CD14-positive monocyte (primary cell): ENCODE results near the gene AEBP2. TPM values are rescaled to one million over a fixed set of nuclear protein-coding genes. Genes with fewer than 3 reads are reported as not detected.

ENCODE experiments used
- DNase-seq, 3 donors: peaks; one replicate each; pipeline ENCODE4 v3.0.0-alpha.2; 2011 to 2022
- H2AFZ ChIP-seq: 2 replicates; pipeline ENCODE4 v1.6.0; 2012; ENCODE audit warnings: mild to moderate bottlenecking, low read depth, low read length, inconsistent platforms; ENCODE audit not compliant: insufficient read depth, poor library complexity, severe bottlenecking
- H3K27ac ChIP-seq, 2 donors: 1 replicate in 1 of 2; 2 replicates in 1 of 2; pipeline ENCODE4 v1.5.1; 2012 to 2013; ENCODE audit warnings: low read length in 2 of 2, control low read depth in 1 of 2, inconsistent platforms in 1 of 2, low read depth in 1 of 2, mild to moderate bottlenecking in 1 of 2
- H3K27me3 ChIP-seq, 2 donors: one replicate each; pipeline versions ENCODE4 v1.6.0 to v1.6.1; 2011 to 2013; ENCODE audit warnings: low read length in 2 of 2; ENCODE audit not compliant: control insufficient read depth in 2 of 2, insufficient read depth in 2 of 2
- H3K36me3 ChIP-seq, 2 donors: replicated peaks in 1 of 2; 1 replicate in 1 of 2; 2 replicates in 1 of 2; pipeline versions ENCODE4 v1.5.1 to v1.6.1; 2012 to 2013; ENCODE audit warnings: low read length in 2 of 2, control low read depth in 1 of 2, inconsistent platforms in 1 of 2, mild to moderate bottlenecking in 1 of 2; ENCODE audit not compliant: insufficient read depth in 2 of 2, control insufficient read depth in 1 of 2
- H3K4me1 ChIP-seq, 2 donors: 1 replicate in 1 of 2; 2 replicates in 1 of 2; pipeline versions ENCODE4 v1.5.1 to v1.6.1; 2012 to 2013; ENCODE audit warnings: low read length in 2 of 2, control low read depth in 1 of 2, inconsistent platforms in 1 of 2, mild to moderate bottlenecking in 1 of 2, moderate library complexity in 1 of 2; ENCODE audit not compliant: insufficient read depth in 2 of 2, control insufficient read depth in 1 of 2
- H3K4me2 ChIP-seq: replicated peaks from 2 replicates; pipeline ENCODE3; 2012; ENCODE audit warnings: low read length, moderate library complexity, mild to moderate bottlenecking; ENCODE audit not compliant: poor library complexity, severe bottlenecking; ENCODE audit errors: extremely low read depth
- H3K4me3 ChIP-seq, 3 experiments: fragments of 200-600 bp in 1 of 3; sonication (generic) in 1 of 3; replicated peaks in 1 of 3; 1 replicate in 2 of 3; 2 replicates in 1 of 3; pipeline ENCODE4 v1.5.1; 2011 to 2013; ENCODE audit warnings: low read length in 3 of 3, mild to moderate bottlenecking in 3 of 3, control low read depth in 2 of 3, low read depth in 2 of 3, inconsistent platforms in 1 of 3, moderate library complexity in 1 of 3
- H3K79me2 ChIP-seq: 2 replicates; pipeline ENCODE4 v1.6.0; 2012; ENCODE audit warnings: mild to moderate bottlenecking, control low read depth, inconsistent platforms, low read length, moderate library complexity; ENCODE audit not compliant: insufficient read depth
- H3K9ac ChIP-seq: 2 replicates; pipeline ENCODE4 v1.6.0; 2017; ENCODE audit warnings: low read length, mild to moderate bottlenecking; ENCODE audit not compliant: insufficient read depth, poor library complexity, severe bottlenecking
- H3K9me3 ChIP-seq, 2 donors: replicated peaks in 1 of 2; 1 replicate in 1 of 2; 2 replicates in 1 of 2; pipeline versions ENCODE4 v1.5.1 to v1.6.1; 2012 to 2013; ENCODE audit warnings: low read length in 2 of 2, control low read depth in 1 of 2; ENCODE audit not compliant: control insufficient read depth in 1 of 2, insufficient read depth in 1 of 2
- H4K20me1 ChIP-seq: 2 replicates; pipeline ENCODE4 v1.6.0; 2012; ENCODE audit warnings: mild to moderate bottlenecking, low read length, control low read depth, moderate library complexity; ENCODE audit not compliant: insufficient read depth
- H3K27ac Mint-ChIP-seq, 7 donors: one replicate each; pipeline ENCODE4 v1.8.0; 2020; ENCODE audit warnings: mild to moderate bottlenecking in 7 of 7, mixed read lengths in 7 of 7, moderate library complexity in 6 of 7, inconsistent platforms in 2 of 7
- H3K27me3 Mint-ChIP-seq, 3 donors: one replicate each; pipeline ENCODE4 v1.8.0; 2021 to 2022; ENCODE audit warnings: low read depth in 3 of 3, mild to moderate bottlenecking in 3 of 3, mixed read lengths in 3 of 3, moderate library complexity in 3 of 3, inconsistent platforms in 1 of 3
- H3K36me3 Mint-ChIP-seq, 2 donors: one replicate each; pipeline ENCODE4 v1.8.0; 2020; ENCODE audit warnings: mixed read lengths in 2 of 2, inconsistent platforms in 1 of 2, mild to moderate bottlenecking in 1 of 2
- H3K4me1 Mint-ChIP-seq: one replicate; pipeline ENCODE4 v1.8.0; 2020; ENCODE audit warnings: mild to moderate bottlenecking, mixed read lengths
- H3K4me3 Mint-ChIP-seq, 2 donors: one replicate each; pipeline ENCODE4 v1.8.0; 2020; ENCODE audit warnings: mild to moderate bottlenecking in 2 of 2, mixed read lengths in 2 of 2, moderate library complexity in 1 of 2
- H3K9me3 Mint-ChIP-seq, 7 donors: one replicate each; pipeline ENCODE4 v1.8.0; 2020 to 2022; ENCODE audit warnings: mixed read lengths in 7 of 7, mild to moderate bottlenecking in 6 of 7, moderate library complexity in 6 of 7, inconsistent platforms in 2 of 7
- WGBS: methylation state at CpG from one replicate; pipeline ENCODE4 v1.1.5; 2013; ENCODE audit warnings: missing lambda C conversion rate; ENCODE audit not compliant: insufficient coverage; 5-methylcytosine and 5-hydroxymethylcytosine counted together
- intact Hi-C, 2 donors: fragments of 100-400 bp; cut with micrococcal nuclease; formaldehyde crosslinking; loops; one replicate each; pipeline versions ENCODE4 v1.15.0 to v1.15.1; 2023
- polyA plus RNA-seq, 3 donors: library from polyadenylated mRNA; depleted of rRNA in 1 of 3; unstranded in 2 of 3; stranded (reverse) in 1 of 3; fragments of 300-500 nt in 2 of 3; fragments of >200 nt in 1 of 3; fragmentation: Illumina TruSeq in 2 of 3; gene quantifications; 1 replicate in 2 of 3; 2 replicates in 1 of 3; pipeline ENCODE4 v1.2.3, GENCODE V29; 2012 to 2021
- TF ChIP-seq, protein P1 (sequence below): fragments of 200-600 bp; IDR thresholded peaks from one replicate; pipeline ENCODE4 v1.8.0; 2022; ENCODE audit warnings: antibody characterized with exemption, mild to moderate bottlenecking

AEBP2 gene
- polyA plus RNA-seq, 3 donors = 3.0 to 8.0 (median 4.4) TPM

GRCh38 chr12:19545301-19545700 lies 106.0 kb downstream of the AEBP2 start:
- H3K9ac ChIP-seq = no peak overlapping the region

DNA sequence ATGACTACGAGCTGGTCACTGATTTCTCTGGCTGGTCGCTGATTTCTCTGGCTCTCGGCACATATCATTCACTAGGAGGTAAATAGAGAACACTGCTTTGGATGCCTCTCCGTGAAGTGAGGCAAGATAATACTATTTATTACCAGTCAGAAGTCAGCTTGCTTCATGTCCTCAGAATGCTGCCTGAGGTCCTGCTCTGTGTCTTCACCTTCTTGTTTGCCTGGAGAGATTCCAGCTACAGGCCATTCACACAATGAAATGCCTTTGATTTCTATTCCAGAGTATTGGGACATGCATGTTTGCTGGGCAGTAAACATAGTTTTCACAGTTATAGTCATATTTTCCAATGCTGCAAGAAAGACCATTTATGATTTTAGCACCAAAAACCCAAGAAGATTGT lies 106.7 kb downstream of the AEBP2 start:
- H3K27me3 Mint-ChIP-seq = peaks cover 0 to 2% (median 0%) of the 10 kb centered on the region in 3 donors
- TF ChIP-seq, protein P1, sequence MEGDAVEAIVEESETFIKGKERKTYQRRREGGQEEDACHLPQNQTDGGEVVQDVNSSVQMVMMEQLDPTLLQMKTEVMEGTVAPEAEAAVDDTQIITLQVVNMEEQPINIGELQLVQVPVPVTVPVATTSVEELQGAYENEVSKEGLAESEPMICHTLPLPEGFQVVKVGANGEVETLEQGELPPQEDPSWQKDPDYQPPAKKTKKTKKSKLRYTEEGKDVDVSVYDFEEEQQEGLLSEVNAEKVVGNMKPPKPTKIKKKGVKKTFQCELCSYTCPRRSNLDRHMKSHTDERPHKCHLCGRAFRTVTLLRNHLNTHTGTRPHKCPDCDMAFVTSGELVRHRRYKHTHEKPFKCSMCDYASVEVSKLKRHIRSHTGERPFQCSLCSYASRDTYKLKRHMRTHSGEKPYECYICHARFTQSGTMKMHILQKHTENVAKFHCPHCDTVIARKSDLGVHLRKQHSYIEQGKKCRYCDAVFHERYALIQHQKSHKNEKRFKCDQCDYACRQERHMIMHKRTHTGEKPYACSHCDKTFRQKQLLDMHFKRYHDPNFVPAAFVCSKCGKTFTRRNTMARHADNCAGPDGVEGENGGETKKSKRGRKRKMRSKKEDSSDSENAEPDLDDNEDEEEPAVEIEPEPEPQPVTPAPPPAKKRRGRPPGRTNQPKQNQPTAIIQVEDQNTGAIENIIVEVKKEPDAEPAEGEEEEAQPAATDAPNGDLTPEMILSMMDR = no peak
- Histone ChIP-seq H2AFZ (no peak overlapping the region), H3K9ac (no peak overlapping the region), H3K9me3 (no peaks in the 10 kb centered on the region), H3K4me1 (no peaks in the 10 kb centered on the region), H3K4me3 (no peak overlapping the region), H3K4me2 (no peak overlapping the region), H3K36me3 (no peaks in the 10 kb centered on the region), H3K27me3 (no peaks in the 10 kb centered on the region), H4K20me1 (no peaks in the 10 kb centered on the region), H3K27ac (no peak overlapping the region), H3K79me2 (no peaks in the 10 kb centered on the region)
- 100% methylated on average over 1 of the region's 4 CpGs for WGBS
- no peak for DNase-seq
- no peak overlapping the region for H3K27ac Mint-ChIP-seq
- intact Hi-C loops = no loop called here
- no peaks in the 10 kb centered on the region for H3K36me3 Mint-ChIP-seq
- no peak overlapping the region for H3K4me3 Mint-ChIP-seq
- H3K4me1 Mint-ChIP-seq = peaks cover 4% of the 10 kb centered on the region
- H3K9me3 Mint-ChIP-seq = peaks cover 0 to 5% (median 1%) of the 10 kb centered on the region in 7 donors

More at GRCh38 chr12:19545301-19545700, 106.0 kb downstream of the AEBP2 start:
- H2AFZ ChIP-seq = no peak overlapping the region
- no peak overlapping the region for H3K4me2 ChIP-seq
- no peaks in the 10 kb centered on the region for H3K4me1 ChIP-seq
- Mint-ChIP-seq H3K4me1 (peaks cover 4% of the 10 kb centered on the region), H3K36me3 (no peaks in the 10 kb centered on the region), H3K27me3 (peaks cover 0 to 2% (median 0%) of the 10 kb centered on the region in 3 donors), H3K4me3 (no peak overlapping the region), H3K9me3 (peaks cover 0 to 5% (median 1%) of the 10 kb centered on the region in 7 donors), H3K27ac (no peak overlapping the region)
- H3K27me3 ChIP-seq = no peaks in the 10 kb centered on the region
- WGBS = no CpG with 5 or more reads among the region's 4 CpGs
- H3K4me3 ChIP-seq = no peak overlapping the region
- TF ChIP-seq, protein P1 = no peak
- H3K9me3 ChIP-seq = no peaks in the 10 kb centered on the region
- H3K79me2 ChIP-seq = no peaks in the 10 kb centered on the region
- no peak for DNase-seq
- H4K20me1 ChIP-seq = no peaks in the 10 kb centered on the region
- H3K36me3 ChIP-seq = no peaks in the 10 kb centered on the region
- H3K27ac ChIP-seq = no peak overlapping the region
- intact Hi-C loops = no loop called here
